Ovary (tissue), 3 donors: Measurements from ENCODE around the gene LRIG1.

Experiments
- POLR2A ChIP-seq: fragments of 450-650 bp; IDR thresholded peaks from one replicate; pipeline ENCODE4 v1.6.1; 2017; ENCODE audit warnings: antibody characterized with exemption, mild to moderate bottlenecking, moderate library complexity
- TF ChIP-seq, protein P1 (sequence below), 3 donors: fragments of 450-650 bp in 2 of 3; fragments of 200-600 bp in 1 of 3; IDR thresholded peaks; one replicate each; pipeline versions ENCODE4 v1.5.1 to v1.8.0; 2016 to 2022; ENCODE audit warnings: antibody characterized with exemption in 3 of 3, mild to moderate bottlenecking in 1 of 3
- donor health status: DM: no; HTN: no; CAD: no.

DNA sequence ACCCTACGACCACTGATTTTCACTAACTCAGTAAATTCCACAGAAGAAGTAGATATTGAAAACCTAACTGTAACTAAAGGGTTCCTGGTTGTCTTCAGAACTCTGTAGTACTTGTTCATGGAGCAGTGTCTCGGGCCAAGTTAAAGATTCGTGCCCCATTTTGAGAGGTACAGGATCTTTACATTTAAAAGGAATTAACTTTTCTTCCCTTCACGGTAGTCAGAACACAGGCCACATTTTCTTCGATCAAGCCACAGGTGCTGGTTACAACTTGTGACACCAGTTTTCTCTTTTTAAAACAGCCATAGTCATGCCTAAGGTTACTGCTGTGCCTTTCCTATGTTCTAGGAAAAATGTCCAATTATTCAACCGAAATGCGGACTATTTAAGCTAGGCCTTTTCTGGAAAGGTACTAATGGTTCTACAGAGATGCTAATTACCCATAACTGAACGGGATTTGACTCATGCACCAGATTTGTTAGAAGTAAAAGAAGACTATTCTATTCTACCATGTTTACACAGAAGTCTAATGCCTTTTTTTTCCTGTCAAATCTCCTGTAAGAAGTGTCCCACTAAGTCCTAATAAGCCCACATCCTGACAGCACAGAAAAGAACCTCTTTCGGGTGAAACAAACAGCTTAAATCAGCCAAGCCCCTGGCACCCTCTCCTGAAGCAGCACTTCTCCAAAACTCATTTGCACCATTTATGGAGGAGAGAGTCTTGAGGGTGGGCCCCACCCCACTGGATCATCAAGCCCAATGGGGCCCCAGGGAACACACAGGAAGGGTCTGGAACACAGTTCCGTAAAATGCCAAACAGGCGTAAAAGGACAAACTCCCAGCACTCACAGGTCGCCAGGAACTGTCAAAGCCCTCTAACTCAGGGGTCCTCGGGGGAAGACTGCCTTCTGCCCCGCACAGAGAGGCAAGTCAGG, 1.9 kb downstream of the LRIG1 start:
- TF ChIP-seq, protein P1, sequence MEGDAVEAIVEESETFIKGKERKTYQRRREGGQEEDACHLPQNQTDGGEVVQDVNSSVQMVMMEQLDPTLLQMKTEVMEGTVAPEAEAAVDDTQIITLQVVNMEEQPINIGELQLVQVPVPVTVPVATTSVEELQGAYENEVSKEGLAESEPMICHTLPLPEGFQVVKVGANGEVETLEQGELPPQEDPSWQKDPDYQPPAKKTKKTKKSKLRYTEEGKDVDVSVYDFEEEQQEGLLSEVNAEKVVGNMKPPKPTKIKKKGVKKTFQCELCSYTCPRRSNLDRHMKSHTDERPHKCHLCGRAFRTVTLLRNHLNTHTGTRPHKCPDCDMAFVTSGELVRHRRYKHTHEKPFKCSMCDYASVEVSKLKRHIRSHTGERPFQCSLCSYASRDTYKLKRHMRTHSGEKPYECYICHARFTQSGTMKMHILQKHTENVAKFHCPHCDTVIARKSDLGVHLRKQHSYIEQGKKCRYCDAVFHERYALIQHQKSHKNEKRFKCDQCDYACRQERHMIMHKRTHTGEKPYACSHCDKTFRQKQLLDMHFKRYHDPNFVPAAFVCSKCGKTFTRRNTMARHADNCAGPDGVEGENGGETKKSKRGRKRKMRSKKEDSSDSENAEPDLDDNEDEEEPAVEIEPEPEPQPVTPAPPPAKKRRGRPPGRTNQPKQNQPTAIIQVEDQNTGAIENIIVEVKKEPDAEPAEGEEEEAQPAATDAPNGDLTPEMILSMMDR (IDR thresholded peaks at IDR 0.05), result no peak
- no peak for TF ChIP-seq POLR2A
